GM13977 (cell line): ENCODE results near the gene CRYBB1.

ENCODE experiments used
- DNase-seq: peaks from one replicate; pipeline ENCODE4 v3.0.0; 2012; ENCODE audit warnings: low spot score
- in situ Hi-C: fragments of 300-500 bp; cut with MboI; formaldehyde crosslinking; loops from one replicate; pipeline ENCODE4 v1.12.0; 2022; ENCODE audit warnings: low sequenced_read_pairs, low pct_unique_long_range_greater_than_20kb, mixed read lengths, inconsistent platforms; ENCODE audit not compliant: unreplicated experiment
- TF ChIP-seq, protein P1 (sequence below): IDR thresholded peaks from 2 replicates; pipeline ENCODE4 v1.5.1; 2012; ENCODE audit warnings: mild to moderate bottlenecking, control low read depth; ENCODE audit not compliant: insufficient read depth; ENCODE audit errors: extremely low read depth, missing control alignments

Gene CRYBB1

DNA sequence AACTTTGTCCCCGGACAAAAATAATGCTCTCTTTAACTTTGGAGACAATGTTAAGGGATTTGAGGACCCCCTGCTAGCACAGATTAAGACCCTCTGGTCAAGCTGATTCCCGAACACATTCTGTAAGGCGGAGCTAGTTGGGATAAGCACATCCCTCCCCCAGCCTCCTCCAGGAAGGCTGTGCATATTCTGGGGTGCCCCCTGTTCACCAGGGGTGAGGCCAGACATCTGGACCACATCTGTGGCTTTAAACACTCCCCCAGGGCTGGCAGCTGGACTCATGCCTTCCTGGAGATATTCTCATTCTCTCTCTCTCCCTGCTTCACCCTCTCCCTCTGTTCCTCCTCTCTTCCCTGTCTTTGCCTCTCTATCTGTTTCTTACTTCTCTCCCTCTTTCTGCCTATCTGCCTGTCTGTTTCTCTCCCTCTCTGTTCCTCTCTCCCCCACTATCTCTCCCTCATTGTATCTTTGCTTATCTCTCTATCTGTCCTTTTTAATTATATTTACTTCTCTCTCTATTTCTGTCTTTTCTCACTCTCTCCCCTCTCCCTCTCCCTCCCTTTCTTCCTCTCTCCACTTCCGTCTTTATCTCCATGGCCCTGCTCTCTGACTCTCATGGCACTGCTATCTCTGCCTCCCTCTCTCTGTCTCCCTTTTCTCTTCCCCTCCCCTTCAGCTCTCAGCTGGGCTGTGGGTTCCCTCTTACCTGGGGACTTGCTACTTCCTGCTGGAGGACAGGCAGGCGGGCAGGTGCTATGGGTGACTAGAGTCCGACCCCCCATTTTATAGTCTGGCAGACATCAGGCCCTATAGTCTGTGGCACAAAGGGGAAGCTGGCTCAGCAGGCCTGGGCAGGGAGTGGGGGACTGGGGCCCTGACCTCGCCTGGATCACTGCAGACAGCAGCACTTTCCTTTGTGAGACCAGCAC lies at the start of gene CRYBB1:
Gene CRYBB1 (minus strand): TSS at position 757 of the 929 bp plus-strand sequence. CDS start 1,708 bp downstream, outside the sequence.
- in situ Hi-C loops, result no loop called here
- no peak for DNase-seq
- TF ChIP-seq, protein P1, sequence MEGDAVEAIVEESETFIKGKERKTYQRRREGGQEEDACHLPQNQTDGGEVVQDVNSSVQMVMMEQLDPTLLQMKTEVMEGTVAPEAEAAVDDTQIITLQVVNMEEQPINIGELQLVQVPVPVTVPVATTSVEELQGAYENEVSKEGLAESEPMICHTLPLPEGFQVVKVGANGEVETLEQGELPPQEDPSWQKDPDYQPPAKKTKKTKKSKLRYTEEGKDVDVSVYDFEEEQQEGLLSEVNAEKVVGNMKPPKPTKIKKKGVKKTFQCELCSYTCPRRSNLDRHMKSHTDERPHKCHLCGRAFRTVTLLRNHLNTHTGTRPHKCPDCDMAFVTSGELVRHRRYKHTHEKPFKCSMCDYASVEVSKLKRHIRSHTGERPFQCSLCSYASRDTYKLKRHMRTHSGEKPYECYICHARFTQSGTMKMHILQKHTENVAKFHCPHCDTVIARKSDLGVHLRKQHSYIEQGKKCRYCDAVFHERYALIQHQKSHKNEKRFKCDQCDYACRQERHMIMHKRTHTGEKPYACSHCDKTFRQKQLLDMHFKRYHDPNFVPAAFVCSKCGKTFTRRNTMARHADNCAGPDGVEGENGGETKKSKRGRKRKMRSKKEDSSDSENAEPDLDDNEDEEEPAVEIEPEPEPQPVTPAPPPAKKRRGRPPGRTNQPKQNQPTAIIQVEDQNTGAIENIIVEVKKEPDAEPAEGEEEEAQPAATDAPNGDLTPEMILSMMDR, result no peak

- in situ Hi-C loops, result no loop called here
- no peak for DNase-seq
- TF ChIP-seq, protein P1, result no peak
Measured at GRCh38 chr22:26667140-26667539, 49.3 kb upstream of the CRYBB1 start.

DNA sequence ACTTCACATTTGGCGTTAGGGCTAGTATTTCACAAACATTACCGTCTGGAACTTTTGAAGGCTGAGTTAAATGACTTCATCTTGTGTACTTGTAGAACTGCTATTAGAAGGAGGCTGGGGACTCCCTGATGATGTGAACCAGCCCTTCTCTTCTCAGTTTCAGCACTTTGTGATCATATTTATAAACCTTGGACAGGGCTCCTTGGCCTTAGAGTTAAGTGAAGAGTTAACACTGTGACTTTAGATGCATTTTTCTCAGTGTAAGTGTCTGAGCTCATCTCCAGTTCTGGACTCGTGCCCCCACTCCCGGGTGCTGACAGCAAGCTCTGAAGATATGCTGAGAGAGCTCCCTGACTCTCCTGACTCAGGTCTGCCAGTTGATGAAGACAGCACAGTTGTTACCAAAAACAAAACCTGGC lies 48.0 kb upstream of the CRYBB1 start:
- DNase-seq, result no peak
- TF ChIP-seq, protein P1, result no peak

GRCh38 chr22:26663374-26663923 lies 45.6 kb upstream of the CRYBB1 start:
- in situ Hi-C loops, result no loop called here
- no peak for DNase-seq
- TF ChIP-seq, protein P1, result no peak

More for the DNA sequence above, 48.0 kb upstream of the CRYBB1 start:
- in situ Hi-C loops, result no loop called here

- in situ Hi-C loops, result no loop called here
- TF ChIP-seq, protein P1, result no peak
- no peak for DNase-seq
Measured at GRCh38 chr22:26662160-26662559, 44.3 kb upstream of the CRYBB1 start.

- no peak for DNase-seq
- TF ChIP-seq, protein P1, result no peak
- in situ Hi-C loops, result no loop called here
Measured at GRCh38 chr22:26660961-26661578, 43.2 kb upstream of the CRYBB1 start.
